Suprapubic skin (tissue), 4 donors: ENCODE data around the gene PDZRN3. TPM values are rescaled to one million over a fixed set of nuclear protein-coding genes. Genes with fewer than 3 reads are reported as not detected.

Source experiments
- DNase-seq, 2 donors: peaks; one replicate each; pipeline ENCODE4 v3.0.0-alpha.2; 2019; ENCODE audit warnings: low spot score in 2 of 2
- H3K27ac ChIP-seq: fragments of 200-600 bp; sonication (generic); one replicate; pipeline ENCODE4 v1.5.1; 2019
- H3K27me3 ChIP-seq: fragments of 200-600 bp; sonication (generic); one replicate; pipeline ENCODE4 v1.5.1; 2019
- H3K36me3 ChIP-seq: fragments of 200-600 bp; sonication (generic); one replicate; pipeline ENCODE4 v1.5.1; 2019
- H3K4me1 ChIP-seq: fragments of 200-600 bp; sonication (generic); one replicate; pipeline ENCODE4 v1.5.1; 2019
- H3K4me3 ChIP-seq: fragments of 200-600 bp; sonication (generic); one replicate; pipeline ENCODE4 v1.5.1; 2019; ENCODE audit warnings: mild to moderate bottlenecking
- H3K9me3 ChIP-seq: fragments of 200-600 bp; sonication (generic); one replicate; pipeline ENCODE4 v1.5.1; 2019
- CTCF ChIP-seq, 2 donors: fragments of 200-600 bp in 1 of 2; fragments of 450-650 bp in 1 of 2; sonication (generic) in 1 of 2; IDR thresholded peaks; one replicate each; pipeline ENCODE4 v1.5.1; 2016 to 2019; ENCODE audit warnings: antibody characterized with exemption in 2 of 2, mild to moderate bottlenecking in 1 of 2, moderate library complexity in 1 of 2
- EP300 ChIP-seq: sonication (generic); formaldehyde crosslinking; IDR thresholded peaks from one replicate; pipeline ENCODE4 v1.6.1; 2017; ENCODE audit warnings: antibody characterized with exemption
- POLR2A ChIP-seq, 2 donors: fragments of 450-650 bp; IDR thresholded peaks; one replicate each; pipeline ENCODE4 v1.6.1; 2017; ENCODE audit warnings: antibody characterized with exemption in 2 of 2, mild to moderate bottlenecking in 2 of 2, moderate library complexity in 2 of 2
- POLR2AphosphoS5 ChIP-seq, 3 donors: sonication (generic); formaldehyde crosslinking; IDR thresholded peaks; one replicate each; pipeline ENCODE4 v1.6.1; 2017; ENCODE audit warnings: antibody characterized with exemption in 3 of 3
- WGBS: methylation state at CpG from one replicate; pipeline ENCODE4 v1.1.5; 2018; 5-methylcytosine and 5-hydroxymethylcytosine counted together
- total RNA-seq, 4 donors: library from RNA; depleted of rRNA; stranded (reverse); fragments of >200 nt; gene quantifications; one replicate each; pipeline ENCODE4 v1.1.0, GENCODE V29; 2016

The PDZRN3 gene
- total RNA-seq, 4 donors from 2014 or later = 9.2 to 33.3 (median 13.7) TPM

- no peak for DNase-seq
- WGBS = 77% methylated on average over 5 of the region's 5 CpGs
- TF ChIP-seq CTCF (IDR thresholded peaks at IDR 0.05) = no peak
- no peak for TF ChIP-seq EP300
- no peak for TF ChIP-seq POLR2A (IDR thresholded peaks at IDR 0.05)
- no peak for TF ChIP-seq POLR2AphosphoS5 (IDR thresholded peaks at IDR 0.05)
- no peaks in the 10 kb centered on the region for H3K27me3 ChIP-seq
- no peak overlapping the region for H3K27ac ChIP-seq
- peaks cover 20% of the 10 kb centered on the region for H3K4me1 ChIP-seq
- H3K36me3 ChIP-seq = no peaks in the 10 kb centered on the region
- no peaks in the 10 kb centered on the region for H3K9me3 ChIP-seq
- H3K4me3 ChIP-seq = no peak overlapping the region
Measured at GRCh38 chr3:73509066-73509465, 115.7 kb downstream of the PDZRN3 start.

GRCh38 chr3:73508330-73508954 is 116.3 kb downstream of the PDZRN3 start:
- Histone ChIP-seq H3K4me1 (peaks cover 20% of the 10 kb centered on the region), H3K27me3 (no peaks in the 10 kb centered on the region), H3K36me3 (no peaks in the 10 kb centered on the region), H3K9me3 (no peaks in the 10 kb centered on the region), H3K27ac (no peak overlapping the region), H3K4me3 (no peak overlapping the region)
- no peak for DNase-seq
- 16% methylated on average over 6 of the region's 6 CpGs for WGBS
- TF ChIP-seq CTCF (IDR thresholded peaks at IDR 0.05) (peak; percentile 50 to 65), POLR2AphosphoS5 (IDR thresholded peaks at IDR 0.05) (no peak)

- Histone ChIP-seq H3K9me3 (no peaks in the 10 kb centered on the region), H3K4me1 (peaks cover 13% of the 10 kb centered on the region), H3K36me3 (no peaks in the 10 kb centered on the region), H3K27ac (no peak overlapping the region), H3K27me3 (no peaks in the 10 kb centered on the region), H3K4me3 (no peak overlapping the region)
- WGBS = 62% methylated on average over 4 of the region's 4 CpGs
- no peak for TF ChIP-seq CTCF (IDR thresholded peaks at IDR 0.05)
- no peak for TF ChIP-seq POLR2A (IDR thresholded peaks at IDR 0.05)
- no peak for TF ChIP-seq EP300
- no peak for TF ChIP-seq POLR2AphosphoS5 (IDR thresholded peaks at IDR 0.05)
- no peak for DNase-seq
Measured at GRCh38 chr3:73504852-73505251, 119.9 kb downstream of the PDZRN3 start.

GRCh38 chr3:73504239-73504638 is 120.5 kb downstream of the PDZRN3 start:
- WGBS = 67% methylated on average over 3 of the region's 3 CpGs
- H3K4me3 ChIP-seq = no peak overlapping the region
- no peaks in the 10 kb centered on the region for H3K27me3 ChIP-seq
- no peak overlapping the region for H3K27ac ChIP-seq
- H3K36me3 ChIP-seq = no peaks in the 10 kb centered on the region
- no peaks in the 10 kb centered on the region for H3K9me3 ChIP-seq
- TF ChIP-seq CTCF (IDR thresholded peaks at IDR 0.05) (no peak), EP300 (no peak), POLR2AphosphoS5 (IDR thresholded peaks at IDR 0.05) (no peak), POLR2A (IDR thresholded peaks at IDR 0.05) (no peak)
- H3K4me1 ChIP-seq = peaks cover 10% of the 10 kb centered on the region
- no peak for DNase-seq

- TF ChIP-seq CTCF (IDR thresholded peaks at IDR 0.05) (no peak), EP300 (no peak), POLR2AphosphoS5 (IDR thresholded peaks at IDR 0.05) (no peak), POLR2A (IDR thresholded peaks at IDR 0.05) (no peak)
- 57% methylated on average over 4 of the region's 4 CpGs for WGBS
- H3K27ac ChIP-seq = no peak overlapping the region
- no peaks in the 10 kb centered on the region for H3K36me3 ChIP-seq
- H3K27me3 ChIP-seq = no peaks in the 10 kb centered on the region
- no peak for DNase-seq
- no peaks in the 10 kb centered on the region for H3K9me3 ChIP-seq
- H3K4me3 ChIP-seq = no peak overlapping the region
- peaks cover 6% of the 10 kb centered on the region for H3K4me1 ChIP-seq
Measured at GRCh38 chr3:73503781-73504180, 121.0 kb downstream of the PDZRN3 start.
